ENCODE measurements around the gene GNGT1. TPM values are rescaled to one million over a fixed set of nuclear protein-coding genes. Genes with fewer than 3 reads are reported as not detected.
A peak's percentile ranks its signal among the peaks of the same experiment; 100 is the strongest.

The GNGT1 gene

DNA sequence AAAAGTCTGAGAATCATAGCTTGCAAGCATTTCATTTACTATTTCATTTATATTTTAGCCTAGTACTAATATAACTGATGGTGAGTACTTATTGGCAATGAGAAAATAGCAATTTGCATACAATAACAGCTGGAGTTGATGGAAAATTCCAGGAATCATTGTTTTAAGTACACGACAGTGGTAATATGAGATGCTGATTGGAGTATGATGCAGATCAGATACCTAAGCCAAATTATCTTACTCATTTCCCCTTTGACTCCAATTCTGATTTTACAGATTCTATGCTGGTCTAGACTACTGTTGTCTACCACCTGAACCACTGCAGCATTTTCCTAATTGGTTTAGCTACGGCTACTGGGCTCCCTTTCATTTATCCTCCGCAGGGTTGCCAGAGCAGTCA lies 51.8 kb downstream of the GNGT1 start:
- H3K36me3 ChIP-seq (ENCODE audit: control insufficient read depth, insufficient read depth, low read length) = no peaks in the 10 kb centered on the region
- no peak overlapping the region for H2BK15ac ChIP-seq (replicated peaks; ENCODE audit: low read depth)
- no peak overlapping the region for H3K4me3 ChIP-seq (ENCODE audit: low read length)
- no peak overlapping the region for H3K56ac ChIP-seq (ENCODE audit: low read length)
- DNase-seq = peak; percentile 3
- H2BK5ac ChIP-seq (ENCODE audit: low read length) = no peak overlapping the region
- no peak overlapping the region for H3K4ac ChIP-seq (ENCODE audit: low read depth, low read length)
- no peaks in the 10 kb centered on the region for H3K79me1 ChIP-seq (ENCODE audit: low read length)
- H3K27me3 ChIP-seq (ENCODE audit: insufficient read depth, low read length, poor library complexity) = no peaks in the 10 kb centered on the region
- H3K18ac ChIP-seq (ENCODE audit: low read length) = no peak overlapping the region
- H3K9ac ChIP-seq (ENCODE audit: low read length) = no peak overlapping the region
- no peak overlapping the region for H3K27ac ChIP-seq (ENCODE audit: low read depth, low read length)
- H3K4me2 ChIP-seq (ENCODE audit: low read length) = no peak overlapping the region
- H2AK5ac ChIP-seq (ENCODE audit: low read length) = no peak overlapping the region
- H3K4me1 ChIP-seq (ENCODE audit: control insufficient read depth, low read depth, low read length) = no peaks in the 10 kb centered on the region
- no CpG with 5 or more reads among the region's 3 CpGs for WGBS (ENCODE audit: extremely low coverage, insufficient coverage, low lambda C conversion rate)
- no peak overlapping the region for H2BK120ac ChIP-seq (ENCODE audit: low read depth, low read length)
- no peak overlapping the region for H3K23ac ChIP-seq (ENCODE audit: low read length)
- H4K8ac ChIP-seq (ENCODE audit: low read depth, low read length) = no peak overlapping the region
- H4K5ac ChIP-seq (ENCODE audit: low read length) = no peak overlapping the region
- H3K79me2 ChIP-seq (ENCODE audit: control insufficient read depth, insufficient read depth, low read length) = no peaks in the 10 kb centered on the region

DNA sequence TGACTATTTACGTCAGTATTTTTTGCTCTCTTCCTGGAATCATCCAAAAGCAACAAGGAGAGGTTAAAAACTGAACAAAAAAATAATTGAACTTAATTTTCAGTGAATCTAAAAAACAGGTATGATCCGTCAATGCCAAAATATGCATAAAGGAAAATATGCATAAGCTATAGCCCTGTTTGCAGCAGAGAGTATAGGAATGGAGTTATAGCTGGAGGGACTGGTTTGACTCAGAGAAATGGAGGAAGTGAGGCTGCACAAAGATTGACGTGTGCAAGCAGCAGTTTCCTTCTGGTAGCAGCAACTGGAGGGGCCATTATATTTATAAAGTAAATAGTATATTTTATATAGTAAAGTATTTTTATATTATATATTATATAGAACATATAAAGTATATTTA lies 52.3 kb downstream of the GNGT1 start:
- Histone ChIP-seq H3K4ac (ENCODE audit: low read depth, low read length) (no peak overlapping the region), H3K4me2 (ENCODE audit: low read length) (no peak overlapping the region), H3K4me1 (ENCODE audit: control insufficient read depth, low read depth, low read length) (no peaks in the 10 kb centered on the region), H3K23ac (ENCODE audit: low read length) (no peak overlapping the region), H3K27me3 (ENCODE audit: insufficient read depth, low read length, poor library complexity) (no peaks in the 10 kb centered on the region), H3K36me3 (ENCODE audit: control insufficient read depth, insufficient read depth, low read length) (no peaks in the 10 kb centered on the region), H3K56ac (ENCODE audit: low read length) (no peak overlapping the region), H2BK15ac (replicated peaks; ENCODE audit: low read depth) (no peak overlapping the region), H4K8ac (ENCODE audit: low read depth, low read length) (no peak overlapping the region), H2BK5ac (ENCODE audit: low read length) (no peak overlapping the region), H3K9ac (ENCODE audit: low read length) (no peak overlapping the region), H3K4me3 (ENCODE audit: low read length) (no peak overlapping the region), H3K79me2 (ENCODE audit: control insufficient read depth, insufficient read depth, low read length) (no peaks in the 10 kb centered on the region), H3K18ac (ENCODE audit: low read length) (no peak overlapping the region), H3K27ac (ENCODE audit: low read depth, low read length) (no peak overlapping the region), H4K5ac (ENCODE audit: low read length) (no peak overlapping the region), H2AK5ac (ENCODE audit: low read length) (no peak overlapping the region), H2BK120ac (ENCODE audit: low read depth, low read length) (no peak overlapping the region), H3K79me1 (ENCODE audit: low read length) (no peaks in the 10 kb centered on the region)
- DNase-seq = no peak
- no CpG with 5 or more reads among the region's 3 CpGs for WGBS (ENCODE audit: extremely low coverage, insufficient coverage, low lambda C conversion rate)

Small RNA genes lying within 50 kb of the gene (small RNA-seq; reads per million reads assigned to genes)
- gene AC002076.2 (ENCODE audit: insufficient read depth) = not detected

Measured in mesendoderm (in vitro differentiated cells).